GM12873 (cell line): ENCODE data around the gene QRFPR.

Experiments used
- CTCF ChIP-seq: IDR thresholded peaks from 2 replicates; pipeline ENCODE4 v1.5.1; 2012; ENCODE audit warnings: low read depth, mild to moderate bottlenecking, moderate library complexity, low read length, control low read depth; ENCODE audit not compliant: insufficient read depth; ENCODE audit errors: missing control alignments

QRFPR gene

DNA sequence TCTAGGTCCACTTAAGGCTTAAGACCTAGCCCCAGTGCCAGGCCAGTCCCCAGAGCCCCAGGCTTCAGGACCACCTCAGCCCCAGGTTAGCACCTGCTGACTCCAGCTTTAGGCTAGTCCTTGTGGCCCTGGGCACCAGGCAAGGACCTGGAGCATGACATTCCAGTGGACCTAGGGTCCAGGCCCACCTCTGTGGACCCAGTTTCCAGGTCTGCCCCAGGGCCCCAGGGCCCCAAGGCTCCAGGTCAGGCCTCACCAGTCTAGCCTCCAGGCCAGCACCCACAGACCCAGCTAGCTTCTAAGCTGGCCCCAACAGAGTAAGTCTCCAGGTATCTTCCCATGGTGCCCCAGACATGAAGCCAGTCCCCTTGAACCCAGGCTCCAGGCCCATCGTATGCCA, 97.5 kb downstream of the QRFPR start:
- TF ChIP-seq CTCF = no peak

DNA sequence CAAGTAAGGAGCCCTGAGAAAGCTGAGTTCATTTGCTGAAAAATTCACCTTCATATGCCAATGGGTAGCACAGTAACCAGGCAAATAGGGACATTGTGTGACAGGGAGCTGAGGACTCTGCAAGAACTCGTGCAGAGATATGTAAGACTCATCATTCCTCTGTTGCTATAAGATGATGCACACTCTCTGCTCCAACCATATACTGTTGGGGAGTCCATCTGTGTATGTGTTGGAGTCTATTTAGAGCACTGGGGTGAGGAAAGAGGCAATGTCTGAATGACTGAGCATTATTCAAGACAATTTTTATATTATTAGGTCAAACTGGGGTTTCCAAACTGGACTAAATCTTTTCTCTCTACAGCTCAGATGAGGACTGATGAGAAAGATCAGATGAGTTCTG, 100.4 kb downstream of the QRFPR start:
- no peak for TF ChIP-seq CTCF

DNA sequence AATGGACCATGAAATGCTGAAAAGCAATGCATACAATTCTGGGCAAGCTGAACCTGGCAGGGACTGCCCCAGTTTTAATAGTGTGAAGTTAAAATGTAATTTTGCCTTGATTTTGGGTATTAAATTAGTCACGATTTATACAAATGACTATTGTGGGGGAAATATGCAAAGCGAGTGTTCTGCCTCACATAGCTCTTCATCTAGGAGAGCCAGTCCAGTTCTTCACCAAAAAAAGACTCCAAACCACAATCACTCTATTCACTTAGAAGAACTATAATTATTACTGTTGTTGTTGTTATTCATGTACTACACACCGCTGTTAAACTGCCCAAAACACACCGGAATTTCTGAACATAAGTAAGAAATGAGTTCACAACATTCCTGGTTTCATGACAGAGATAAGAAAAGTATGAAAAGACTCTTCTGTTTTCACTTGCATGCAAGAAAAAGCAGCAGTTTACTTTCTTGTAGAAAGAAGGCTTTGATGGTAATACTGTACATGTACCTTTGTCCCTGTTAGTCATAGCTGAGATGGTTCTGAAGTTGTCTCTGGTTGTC, 101.9 kb downstream of the QRFPR start:
- no peak for TF ChIP-seq CTCF
